SK-N-SH (cell line): ENCODE measurements around the gene GMPPA. TPM values are rescaled to one million over a fixed set of nuclear protein-coding genes. Genes with fewer than 3 reads are reported as not detected.
A peak's percentile ranks its signal among the peaks of the same experiment; 100 is the strongest.

Experiments used
- CTCF ChIA-PET: fragments of 300-600, 350-600 bp; formaldehyde crosslinking; extraction: SDS; loops from one replicate; lab custom pipeline; 2021; lab: Yijun Ruan, JAX
- POLR2A ChIA-PET: fragments of 350-600 bp; sonication (Branson Sonifier 250); formaldehyde crosslinking; extraction: SDS; loops from one replicate; lab custom pipeline; 2020; ENCODE audit warnings: antibody characterized with exemption, inconsistent platforms; lab: Yijun Ruan, JAX
- DNase-seq: peaks from one replicate; pipeline ENCODE4 v3.0.0; 2012
- H2AFZ ChIP-seq: fragments of 200-600 bp; sonication (generic); 2 replicates; pipeline ENCODE4 v1.8.1; 2016; ENCODE audit warnings: antibody characterized with exemption, mild to moderate bottlenecking, low read depth
- H3F3A ChIP-seq: fragments of 200-600 bp; sonication (generic); replicated peaks from 2 replicates; pipeline ENCODE3; 2016; ENCODE audit warnings: antibody characterized with exemption, mild to moderate bottlenecking; ENCODE audit not compliant: insufficient read depth
- H3K27ac ChIP-seq, 2 experiments: fragments of 200-500 bp in 1 of 2; fragments of 200-600 bp in 1 of 2; sonication (Bioruptor generic) in 1 of 2; sonication (generic), shearing (Covaris generic) in 1 of 2; 2 replicates each; pipeline versions ENCODE4 v1.5.1 to v1.6.1; 2014 to 2016; ENCODE audit warnings: low read depth in 2 of 2, inconsistent platforms in 1 of 2, low read length in 1 of 2, mild to moderate bottlenecking in 1 of 2, mixed read lengths in 1 of 2
- H3K27me3 ChIP-seq: fragments of 200-600 bp; sonication (generic), shearing (Covaris generic); 2 replicates; pipeline ENCODE4 v1.6.1; 2016; ENCODE audit warnings: mixed run types; ENCODE audit not compliant: insufficient read depth
- H3K36me3 ChIP-seq, 2 experiments: fragments of 200-500 bp in 1 of 2; fragments of 200-600 bp in 1 of 2; sonication (Bioruptor generic) in 1 of 2; sonication (generic) in 1 of 2; replicated peaks in 1 of 2; 2 replicates each; pipeline versions ENCODE3 to v1.5.1; 2014 to 2016; ENCODE audit warnings: low read length in 1 of 2, mild to moderate bottlenecking in 1 of 2; ENCODE audit not compliant: insufficient read depth in 2 of 2, control insufficient read depth in 1 of 2
- H3K4me1 ChIP-seq, 2 experiments: fragments of 200-500 bp in 1 of 2; fragments of 200-600 bp in 1 of 2; sonication (Bioruptor generic) in 1 of 2; sonication (generic), shearing (Covaris generic) in 1 of 2; 2 replicates each; pipeline versions ENCODE4 v1.5.1 to v1.6.1; 2014 to 2016; ENCODE audit warnings: low read depth in 1 of 2, low read length in 1 of 2, mixed run types in 1 of 2; ENCODE audit not compliant: insufficient read depth in 2 of 2, control insufficient read depth in 1 of 2
- H3K4me2 ChIP-seq: fragments of 200-600 bp; sonication (generic), shearing (Covaris generic); 2 replicates; pipeline ENCODE4 v1.6.1; 2017; ENCODE audit warnings: mixed run types
- H3K4me3 ChIP-seq, 2 experiments: fragments of 200-500 bp in 1 of 2; fragments of 200-600 bp in 1 of 2; sonication (Bioruptor generic) in 1 of 2; sonication (generic), shearing (Covaris generic) in 1 of 2; 2 replicates each; pipeline versions ENCODE4 v1.5.1 to v1.8.1; 2014 to 2016; ENCODE audit warnings: low read depth in 2 of 2, inconsistent platforms in 1 of 2, low read length in 1 of 2, mild to moderate bottlenecking in 1 of 2, mixed read lengths in 1 of 2, moderate library complexity in 1 of 2
- H3K79me2 ChIP-seq: fragments of 200-600 bp; sonication (generic); 2 replicates; pipeline ENCODE4 v1.8.1; 2017; ENCODE audit warnings: mild to moderate bottlenecking; ENCODE audit not compliant: insufficient read depth
- H3K9ac ChIP-seq: fragments of 200-600 bp; sonication (generic); 2 replicates; pipeline ENCODE4 v1.6.1; 2017; ENCODE audit warnings: mixed run types
- H3K9me2 ChIP-seq: fragments of 200-600 bp; sonication (generic); 2 replicates; pipeline ENCODE4 v1.6.1; 2017; ENCODE audit warnings: mixed run types
- H3K9me3 ChIP-seq: fragments of 200-600 bp; sonication (generic); 2 replicates; pipeline ENCODE4 v1.6.1; 2017; ENCODE audit warnings: mixed run types, mild to moderate bottlenecking, moderate library complexity
- H4K20me1 ChIP-seq: fragments of 200-600 bp; sonication (generic); 2 replicates; pipeline ENCODE4 v1.6.1; 2017; ENCODE audit warnings: mild to moderate bottlenecking, mixed run types; ENCODE audit not compliant: insufficient read depth
- CHD2 ChIP-seq: fragments of 150-350 bp; IDR thresholded peaks from 2 replicates; pipeline ENCODE4 v1.6.1; 2018; ENCODE audit warnings: low read length; ENCODE audit not compliant: partially characterized antibody
- CTCF ChIP-seq: fragments of 200-600 bp; sonication (generic); IDR thresholded peaks from 2 replicates; pipeline ENCODE4 v1.6.1; 2017; ENCODE audit warnings: antibody characterized with exemption, mild to moderate bottlenecking, moderate library complexity
- ELF1 ChIP-seq: IDR thresholded peaks from 2 replicates; pipeline ENCODE4 v1.4.0; 2012
- EZH2phosphoT487 ChIP-seq: fragments of 200-600 bp; sonication (generic); IDR thresholded peaks from 2 replicates; pipeline ENCODE4 v1.6.1; 2017; ENCODE audit warnings: low read depth, mixed run types, mild to moderate bottlenecking, antibody characterized with exemption, moderate library complexity, borderline replicate concordance
- FOXJ3 ChIP-seq: sonication (generic); formaldehyde crosslinking; IDR thresholded peaks from 2 replicates; pipeline ENCODE4 v1.5.1; 2020; ENCODE audit warnings: mild to moderate bottlenecking, missing genetic modification reagents
- GATA2 ChIP-seq: sonication (generic); formaldehyde crosslinking; IDR thresholded peaks from 2 replicates; pipeline ENCODE4 v1.5.0; 2020; ENCODE audit warnings: mild to moderate bottlenecking, missing genetic modification reagents
- MAX ChIP-seq: IDR thresholded peaks from 2 replicates; pipeline ENCODE4 v1.4.0; 2012; ENCODE audit warnings: low read depth
- MXI1 ChIP-seq: IDR thresholded peaks from 2 replicates; pipeline ENCODE4 v1.6.1; 2012; ENCODE audit warnings: mild to moderate bottlenecking, low read depth, low read length, improper control_type of control experiment
- PBX3 ChIP-seq: IDR thresholded peaks from 2 replicates; pipeline ENCODE4; 2012
- REST ChIP-seq: IDR thresholded peaks from 2 replicates; pipeline ENCODE4 v1.6.1; 2012; ENCODE audit warnings: mild to moderate bottlenecking, low read depth, low read length, moderate library complexity
- RFX5 ChIP-seq: IDR thresholded peaks from 2 replicates; pipeline ENCODE4 v1.6.1; 2012; ENCODE audit warnings: mild to moderate bottlenecking, improper control_type of control experiment, low read length
- RXRA ChIP-seq: IDR thresholded peaks from 2 replicates; pipeline ENCODE4 v1.4.0; 2012; ENCODE audit warnings: low read depth, mild to moderate bottlenecking, borderline replicate concordance
- SIN3A ChIP-seq: IDR thresholded peaks from 2 replicates; pipeline ENCODE4 v1.6.1; 2012; ENCODE audit warnings: low read depth, mild to moderate bottlenecking, low read length, moderate library complexity, borderline replicate concordance
- SMC3 ChIP-seq: IDR thresholded peaks from 2 replicates; pipeline ENCODE4 v1.6.1; 2012; ENCODE audit warnings: low read depth, low read length, improper control_type of control experiment
- TAF1 ChIP-seq: IDR thresholded peaks from 2 replicates; pipeline ENCODE4 v1.6.1; 2012; ENCODE audit warnings: low read depth, mild to moderate bottlenecking, low read length, moderate library complexity, borderline replicate concordance
- TCF12 ChIP-seq: IDR thresholded peaks from 2 replicates; pipeline ENCODE4 v1.4.0; 2012
- USF2 ChIP-seq: fragments of 150-350 bp; IDR thresholded peaks from 2 replicates; pipeline ENCODE4 v1.6.1; 2017; ENCODE audit warnings: antibody characterized with exemption, low read length, low read depth, borderline replicate concordance
- YY1 ChIP-seq: IDR thresholded peaks from 2 replicates; pipeline ENCODE4 v1.4.0; 2012; ENCODE audit warnings: low read depth, mild to moderate bottlenecking
- WGBS: methylation state at CpG from one replicate; pipeline ENCODE4 v1.1.6; 2017; ENCODE audit warnings: low lambda C conversion rate; 5-methylcytosine and 5-hydroxymethylcytosine counted together
- polyA plus RNA-seq, 3 experiments: library from polyadenylated mRNA; depleted of rRNA; stranded (reverse); fragments of >200 nt; gene quantifications; 2 replicates each; pipeline ENCODE4 v1.2.3, GENCODE V29; 2012

GMPPA gene
- polyA plus RNA-seq, 1 of the 3 experiments (the other 2 are of a cell fraction), result 61.3 TPM

GRCh38 chr2:219499058-219499307, 292 bp downstream of the GMPPA start:
- Histone ChIP-seq H3K27me3 (no peaks in the 10 kb centered on the region), H3K27ac (peak overlapping the region; percentile 81 to 99), H3K79me2 (peaks cover 20% of the 10 kb centered on the region)
- TF ChIP-seq SMC3 (no peak), EZH2phosphoT487 (no peak), TAF1 (no peak), MAX (no peak), CHD2 (no peak), YY1 (no peak), RXRA (no peak), USF2 (no peak), GATA2 (CRISPR knock-in tag) (no peak), TCF12 (no peak), CTCF (no peak), PBX3 (no peak), ELF1 (no peak), SIN3A (no peak), REST (no peak), RFX5 (no peak), MXI1 (no peak), FOXJ3 (CRISPR knock-in tag) (no peak)
- TF ChIP-seq, all 33 proteins: peak for 0
- Histone ChIP-seq H3K9me3 (no peaks in the 10 kb centered on the region), H4K20me1 (no peaks in the 10 kb centered on the region), H3K4me2 (peak overlapping the region; percentile 98), H3K9me2 (no peaks in the 10 kb centered on the region), H3K9ac (peak overlapping the region; percentile 90), H3K36me3 (peaks cover 5 to 12% of the 10 kb centered on the region in 2 experiments), H3K4me1 (peaks cover 16 to 73% of the 10 kb centered on the region in 2 experiments), H3F3A (no peaks in the 10 kb centered on the region), H2AFZ (peak overlapping the region; percentile 24; the same call in 1 of the 2 replicates), H3K4me3 (peak overlapping the region; percentile 81 to 85)
- ChIA-PET CTCF (interaction anchor here (0.8 to 62.1 kb wide), 4 partner anchors 5 to 110 kb away, joined by 4 to 2824 read pairs (median 1416); partner anchors contain the start of genes ASIC4, CHPF, GMPPA and TMEM198), POLR2A (interaction anchor here (0.6 to 4.6 kb wide), 11 partner anchors 8 to 1202 kb away, joined by 3 to 53 read pairs (median 12); partner anchors contain the start of genes ASIC4, CHPF and TMEM198)
- DNase-seq, result no peak
- WGBS, result 3% methylated on average over 3 of the region's 3 CpGs
